Measurements from ENCODE around the gene FEN1.
A peak's percentile ranks its signal among the peaks of the same experiment; 100 is the strongest.

FEN1 gene

GRCh38 chr11:61814247-61814957 is 21.7 kb downstream of the FEN1 start:
- no peak for DNase-seq (ENCODE audit: extremely low spot score)
- TF ChIP-seq, protein P1, sequence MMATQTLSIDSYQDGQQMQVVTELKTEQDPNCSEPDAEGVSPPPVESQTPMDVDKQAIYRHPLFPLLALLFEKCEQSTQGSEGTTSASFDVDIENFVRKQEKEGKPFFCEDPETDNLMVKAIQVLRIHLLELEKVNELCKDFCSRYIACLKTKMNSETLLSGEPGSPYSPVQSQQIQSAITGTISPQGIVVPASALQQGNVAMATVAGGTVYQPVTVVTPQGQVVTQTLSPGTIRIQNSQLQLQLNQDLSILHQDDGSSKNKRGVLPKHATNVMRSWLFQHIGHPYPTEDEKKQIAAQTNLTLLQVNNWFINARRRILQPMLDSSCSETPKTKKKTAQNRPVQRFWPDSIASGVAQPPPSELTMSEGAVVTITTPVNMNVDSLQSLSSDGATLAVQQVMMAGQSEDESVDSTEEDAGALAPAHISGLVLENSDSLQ (IDR thresholded peaks at IDR 0.05) = no peak
- TF ChIP-seq FOXK2 (IDR thresholded peaks at IDR 0.05) = no peak
- TF ChIP-seq SP1 (IDR thresholded peaks at IDR 0.05) = no peak
- TF ChIP-seq L3MBTL2 (conservative IDR thresholded peaks at IDR 0.05) = no peak
- no peak for TF ChIP-seq FOXA1 (IDR thresholded peaks at IDR 0.05)
- no peak for TF ChIP-seq SUZ12 (IDR thresholded peaks at IDR 0.05)
- TF ChIP-seq NFRKB (IDR thresholded peaks at IDR 0.05) = no peak
- no peak for TF ChIP-seq HDGF (IDR thresholded peaks at IDR 0.05; ENCODE audit: borderline replicate concordance)
- TF ChIP-seq ELF4 (IDR thresholded peaks at IDR 0.05) = no peak
- TF ChIP-seq FOXM1 (IDR thresholded peaks at IDR 0.05; ENCODE audit: borderline replicate concordance) = no peak
- no peak for TF ChIP-seq BHLHE40 (IDR thresholded peaks at IDR 0.05; ENCODE audit: borderline replicate concordance)
- no peak for TF ChIP-seq TARDBP (IDR thresholded peaks at IDR 0.05)
- TF ChIP-seq LEF1 (IDR thresholded peaks at IDR 0.05; ENCODE audit: borderline replicate concordance) = no peak
- TF ChIP-seq ARNT (IDR thresholded peaks at IDR 0.05) = no peak
- TF ChIP-seq CTBP1 (IDR thresholded peaks at IDR 0.05; ENCODE audit: borderline replicate concordance) = no peak
- ChIA-PET POLR2A (interaction anchor here (0.6 to 4.3 kb wide), 6 partner anchors 9 to 268 kb away, joined by 3 to 27 read pairs (median 4); partner anchors contain the start of genes FEN1 and TMEM258), CTCF (interaction anchor here (3.3 kb wide), 1 partner anchor 17 kb away, joined by 15 read pairs; no protein-coding TSS in a partner anchor)

GRCh38 chr11:61814958-61815789 is 22.5 kb downstream of the FEN1 start:
- CTCF ChIA-PET = interaction anchor here (3.3 kb wide), 1 partner anchor 18 kb away, joined by 15 read pairs; no protein-coding TSS in a partner anchor
- peak; percentile 77 for DNase-seq (ENCODE audit: extremely low spot score)
- POLR2A ChIA-PET = interaction anchor here (0.6 to 4.3 kb wide), 8 partner anchors 7 to 267 kb away, joined by 3 to 27 read pairs (median 4); partner anchors contain the start of genes FEN1 and TMEM258
- TF ChIP-seq NFRKB (IDR thresholded peaks at IDR 0.05) (no peak), HDGF (IDR thresholded peaks at IDR 0.05; ENCODE audit: borderline replicate concordance) (no peak), ARNT (IDR thresholded peaks at IDR 0.05) (no peak), FOXA1 (IDR thresholded peaks at IDR 0.05) (no peak), L3MBTL2 (conservative IDR thresholded peaks at IDR 0.05) (no peak), LEF1 (IDR thresholded peaks at IDR 0.05; ENCODE audit: borderline replicate concordance) (no peak), ELF4 (IDR thresholded peaks at IDR 0.05) (no peak), TARDBP (IDR thresholded peaks at IDR 0.05) (no peak), CTBP1 (IDR thresholded peaks at IDR 0.05; ENCODE audit: borderline replicate concordance) (no peak), SUZ12 (IDR thresholded peaks at IDR 0.05) (no peak), FOXM1 (IDR thresholded peaks at IDR 0.05; ENCODE audit: borderline replicate concordance) (no peak), ZNF384 (IDR thresholded peaks at IDR 0.05) (no peak), FOXK2 (IDR thresholded peaks at IDR 0.05) (no peak), SP1 (IDR thresholded peaks at IDR 0.05) (no peak), BHLHE40 (IDR thresholded peaks at IDR 0.05; ENCODE audit: borderline replicate concordance) (no peak)
- TF ChIP-seq, protein P1 (IDR thresholded peaks at IDR 0.05) = no peak

GRCh38 chr11:61815790-61816735 is 23.4 kb downstream of the FEN1 start:
- peak; percentile 47; the same call in 1 of the 2 replicates for TF ChIP-seq L3MBTL2 (conservative IDR thresholded peaks at IDR 0.05)
- no peak for TF ChIP-seq FOXM1 (IDR thresholded peaks at IDR 0.05; ENCODE audit: borderline replicate concordance)
- peak; percentile 39 for DNase-seq (ENCODE audit: extremely low spot score)
- CTCF ChIA-PET = interaction anchor here (3.3 kb wide), 1 partner anchor 19 kb away, joined by 15 read pairs; no protein-coding TSS in a partner anchor
- POLR2A ChIA-PET = interaction anchor here (0.9 to 4.3 kb wide), 8 partner anchors 8 to 266 kb away, joined by 3 to 27 read pairs (median 4); partner anchors contain the start of genes FEN1 and TMEM258

GRCh38 chr11:61816736-61817455 is 24.2 kb downstream of the FEN1 start, which contains the start of gene FADS1:
Gene FADS1, minus strand, starts transcription at chr11:61817003. Its CDS starts 74 bp downstream, at chr11:61816929.
- TF ChIP-seq LEF1 (IDR thresholded peaks at IDR 0.05; ENCODE audit: borderline replicate concordance) (0 out of 2 replicates have a peak, but pooled peaks have one; percentile 68), FOXM1 (IDR thresholded peaks at IDR 0.05; ENCODE audit: borderline replicate concordance) (no peak), L3MBTL2 (conservative IDR thresholded peaks at IDR 0.05) (peak; percentile 82), BHLHE40 (IDR thresholded peaks at IDR 0.05; ENCODE audit: borderline replicate concordance) (no peak), FOXA1 (IDR thresholded peaks at IDR 0.05) (no peak)
- CTCF ChIA-PET = no interaction called here
- POLR2A ChIA-PET = interaction anchor here (0.7 to 4.3 kb wide), 9 partner anchors 9 to 24 kb away, joined by 3 to 27 read pairs (median 4); partner anchors contain the start of genes FADS2, FEN1 and TMEM258
- DNase-seq (ENCODE audit: extremely low spot score) = peak; percentile 88
